Skin of body (tissue), 2 donors: Measurements from ENCODE around the gene HTT-AS. TPM values are rescaled to one million over a fixed set of nuclear protein-coding genes. Genes with fewer than 3 reads are reported as not detected.
"Not testable (repeated sequence)": the region's sequence is repeated elsewhere in the genome, so short reads cannot be mapped to it uniquely, and the experiment has no call there.

Source experiments
- DNase-seq: peaks from one replicate; lab custom pipeline; 2025; lab: John Stamatoyannopoulos, UW
- total RNA-seq: library from RNA; depleted of rRNA; stranded (reverse); fragments of >200 nt; gene quantifications from one replicate; pipeline ENCODE4 v1.2.3, GENCODE V29; 2014

The HTT-AS gene
- total RNA-seq = not detected

- DNase-seq = peak; percentile 97
Measured at GRCh38 chr4:3074078-3074845, at the start of gene HTT-AS, which contains the start of gene HTT. HTT-AS (minus strand) TSS chr4:3074538. HTT (plus strand) TSS chr4:3074681; CDS start chr4:3074826, 145 bp downstream.

- DNase-seq = no peak
Measured at GRCh38 chr4:3123181-3123671, 48.9 kb upstream of the HTT-AS start.

- DNase-seq = peak; percentile 51
Measured at GRCh38 chr4:3122081-3122563, 47.8 kb upstream of the HTT-AS start.

DNA sequence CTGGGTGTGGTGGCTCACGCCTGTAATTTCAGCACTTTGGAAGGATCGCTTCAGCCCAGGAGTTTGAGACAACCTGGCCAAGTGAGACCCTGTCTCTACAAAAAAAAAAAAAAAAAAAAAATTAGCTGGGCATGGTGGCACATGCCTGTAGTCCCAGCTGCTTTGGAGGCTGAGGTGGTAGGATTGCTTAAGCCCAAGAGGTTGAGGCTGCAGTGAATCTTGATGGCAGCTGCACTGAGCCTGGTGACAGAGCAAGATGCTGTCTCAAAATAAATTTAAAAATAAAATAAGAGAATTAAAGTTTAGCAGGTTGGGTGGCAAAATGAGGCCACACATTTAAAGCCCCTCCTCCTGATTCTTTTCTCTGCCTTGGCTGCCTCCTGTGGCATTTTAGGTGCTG, 47.3 kb upstream of the HTT-AS start:
- DNase-seq = no peak

DNA sequence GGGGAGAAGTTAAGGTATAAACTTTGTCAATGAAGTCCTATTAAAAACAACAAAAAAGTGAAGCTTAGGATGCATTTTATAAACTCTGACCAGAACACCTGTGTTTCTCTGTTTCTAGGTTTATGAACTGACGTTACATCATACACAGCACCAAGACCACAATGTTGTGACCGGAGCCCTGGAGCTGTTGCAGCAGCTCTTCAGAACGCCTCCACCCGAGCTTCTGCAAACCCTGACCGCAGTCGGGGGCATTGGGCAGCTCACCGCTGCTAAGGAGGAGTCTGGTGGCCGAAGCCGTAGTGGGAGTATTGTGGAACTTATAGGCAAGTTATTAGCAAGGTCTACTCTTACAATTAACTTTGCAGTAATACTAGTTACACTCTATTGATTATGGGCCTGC, 46.8 kb upstream of the HTT-AS start:
- no peak for DNase-seq

- DNase-seq = no peak
Measured at GRCh38 chr4:3119464-3119863, 45.1 kb upstream of the HTT-AS start.

- DNase-seq = no peak
Measured at GRCh38 chr4:3118312-3118711, 44.0 kb upstream of the HTT-AS start.

DNA sequence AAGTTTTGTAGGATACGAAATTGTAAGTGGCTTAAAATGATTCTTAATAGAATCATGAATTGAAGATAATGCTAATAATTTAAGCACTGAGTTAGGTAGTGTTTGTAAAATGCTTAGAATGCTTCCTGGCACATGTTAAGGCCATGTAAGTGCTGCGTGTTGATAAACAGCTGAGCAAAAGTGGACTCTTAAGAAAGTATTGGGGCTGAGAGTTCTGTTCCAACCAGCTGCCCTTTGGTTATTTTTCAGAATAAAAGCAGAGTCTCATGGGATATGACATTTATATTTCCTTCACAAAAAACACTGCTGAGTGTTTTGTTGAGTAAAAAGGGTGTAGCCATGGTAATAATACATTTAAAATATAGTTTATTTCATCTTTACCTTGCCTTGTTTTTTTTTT, 42.6 kb upstream of the HTT-AS start:
- DNase-seq = no peak

- DNase-seq = no peak
Measured at GRCh38 chr4:3115637-3116270, 41.4 kb upstream of the HTT-AS start.

- no peak for DNase-seq
Measured at GRCh38 chr4:3114377-3114776, 40.0 kb upstream of the HTT-AS start.

DNA sequence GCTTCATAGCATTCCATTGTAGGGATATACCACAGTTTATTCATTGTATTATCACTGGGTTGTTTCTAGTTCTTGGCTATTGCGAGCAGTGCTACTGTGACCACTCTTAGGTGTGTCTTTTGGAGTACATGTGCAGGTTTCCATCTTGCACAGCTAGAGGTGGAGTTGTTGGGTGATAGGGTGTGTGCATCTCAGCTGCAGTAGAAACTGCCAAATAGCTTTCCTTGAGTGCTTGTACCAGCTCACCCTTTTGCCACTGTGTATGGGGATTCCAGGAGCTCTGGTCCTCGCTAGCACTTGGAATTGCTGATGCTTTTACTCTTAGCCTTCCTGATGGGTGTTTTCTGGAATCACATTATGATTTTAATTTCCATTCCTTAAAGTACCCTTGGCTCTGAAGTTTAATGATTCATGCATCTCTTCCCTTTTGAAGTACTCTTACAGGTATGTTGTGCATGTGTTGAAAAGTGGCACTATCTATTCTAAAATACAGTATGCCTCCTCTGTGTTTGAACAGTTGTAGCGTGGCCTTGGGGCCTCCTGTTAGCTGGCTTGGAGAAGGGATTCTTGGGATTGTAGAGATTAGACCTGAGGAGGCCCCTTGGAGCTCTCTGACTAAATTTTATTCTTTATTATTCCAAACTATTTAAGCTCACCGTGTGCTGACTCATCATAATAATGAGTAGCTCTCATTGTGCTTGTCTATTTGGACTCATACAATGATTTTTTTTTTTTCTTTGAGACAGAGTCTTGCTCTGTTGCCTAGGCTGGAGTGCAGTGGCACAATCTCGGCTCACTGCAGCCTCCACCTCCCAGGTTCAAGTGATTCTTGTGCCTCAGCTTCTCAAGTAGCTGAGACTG, 38.5 kb upstream of the HTT-AS start:
- no peak for DNase-seq

GRCh38 chr4:3112201-3112600, 37.9 kb upstream of the HTT-AS start:
- no peak for DNase-seq

DNA sequence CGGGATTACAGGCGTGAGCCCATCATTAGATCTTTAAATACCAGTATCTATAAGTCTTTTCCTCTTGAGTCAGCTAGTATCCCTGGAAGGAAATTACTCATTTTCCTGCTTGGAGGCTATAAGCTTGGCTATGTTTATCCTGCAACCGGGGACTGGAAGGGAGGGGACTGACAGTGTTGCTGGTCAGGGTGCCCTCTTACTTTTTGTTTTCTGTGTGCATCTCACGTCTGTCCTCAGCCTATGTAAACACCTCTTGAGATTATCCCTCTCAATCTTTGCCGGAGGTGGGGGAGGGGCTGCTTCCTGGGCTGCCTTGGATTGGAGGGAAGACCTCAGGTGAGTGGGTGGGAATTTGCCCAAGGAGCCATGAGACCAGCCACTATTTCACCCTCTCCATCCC, 37.1 kb upstream of the HTT-AS start:
- no peak for DNase-seq

DNA sequence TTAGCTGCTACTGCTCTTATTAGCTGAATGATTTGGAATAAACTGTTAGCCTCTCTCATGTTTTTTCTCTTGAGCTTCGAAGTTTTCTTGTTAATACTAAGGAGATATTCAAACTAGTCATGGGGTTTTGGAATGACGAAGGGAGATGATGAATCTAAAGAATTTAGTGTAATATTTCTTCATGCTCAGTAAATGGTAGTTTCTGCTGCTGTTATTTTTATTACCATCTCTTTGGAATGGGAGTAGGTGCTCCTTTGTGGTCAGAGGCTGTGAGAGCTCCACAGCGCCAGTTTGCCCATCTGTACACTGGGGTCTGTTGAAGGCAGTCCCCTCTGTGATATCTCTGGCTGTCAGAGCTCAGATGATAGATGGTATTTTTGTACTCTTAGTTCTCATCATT, 33.9 kb upstream of the HTT-AS start:
- DNase-seq = no peak

- no peak for DNase-seq
Measured at GRCh38 chr4:3107691-3108121, 33.4 kb upstream of the HTT-AS start.

GRCh38 chr4:3107271-3107670, 32.9 kb upstream of the HTT-AS start:
- no peak for DNase-seq

- DNase-seq = peak; percentile 71
Measured at GRCh38 chr4:3106339-3107186, 32.2 kb upstream of the HTT-AS start.

- DNase-seq = no peak
Measured at GRCh38 chr4:3098346-3098745, 24.0 kb upstream of the HTT-AS start.

DNA sequence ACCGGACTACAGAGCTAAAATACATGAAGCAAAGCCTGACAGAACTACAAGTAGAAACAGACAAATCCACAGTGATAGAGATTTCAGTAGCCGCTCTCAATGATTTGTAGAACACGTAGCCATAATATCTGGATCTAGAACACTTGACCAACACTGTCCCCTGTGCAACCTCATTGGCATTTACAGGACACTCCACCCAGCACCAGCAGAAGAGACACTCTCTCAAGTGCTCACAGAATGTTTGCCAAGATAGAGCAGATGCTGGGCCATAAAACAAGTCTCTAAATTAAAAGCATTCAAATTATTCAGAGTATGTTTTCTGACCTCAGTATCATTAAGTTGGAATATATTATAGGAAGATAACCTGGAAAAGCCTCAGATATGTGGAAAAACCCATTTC, 21.9 kb upstream of the HTT-AS start:
- no peak for DNase-seq

- DNase-seq = not testable (repeated sequence)
Measured at GRCh38 chr4:3094701-3095100, 20.4 kb upstream of the HTT-AS start.

DNA sequence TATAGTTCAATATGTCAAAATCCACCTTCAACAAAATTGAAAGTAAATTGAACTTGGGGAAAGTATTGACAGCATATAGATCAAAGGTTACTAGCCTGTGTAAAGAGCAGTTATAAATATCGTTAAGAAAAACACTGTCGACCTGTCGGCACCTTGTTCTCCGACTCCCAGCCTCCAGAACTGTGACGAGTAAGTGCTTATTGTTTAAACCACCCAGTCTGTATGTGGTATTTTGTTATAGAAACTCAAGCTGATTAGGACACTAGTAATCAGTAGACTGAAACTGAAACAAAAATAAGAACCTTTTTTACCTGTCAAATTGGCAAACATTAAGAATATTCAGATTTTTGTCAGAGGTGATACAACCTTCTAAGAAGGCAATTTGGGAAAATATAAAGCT, 17.1 kb upstream of the HTT-AS start:
- no peak for DNase-seq
